HFFc6 (cell line): ENCODE results near the gene FARP1. TPM values are rescaled to one million over a fixed set of nuclear protein-coding genes. Genes with fewer than 3 reads are reported as not detected.

Source experiments
- DNase-seq: peaks from one replicate; pipeline ENCODE4 v3.0.0-alpha.2; 2018
- H3K27ac Mint-ChIP-seq: 2 replicates; pipeline ENCODE4 v1.8.0; 2020; ENCODE audit warnings: mild to moderate bottlenecking, mixed read lengths
- H3K27me3 Mint-ChIP-seq: 2 replicates; pipeline ENCODE4 v1.8.0; 2021; ENCODE audit warnings: mild to moderate bottlenecking, moderate library complexity, mixed read lengths; ENCODE audit not compliant: insufficient read depth
- H3K36me3 Mint-ChIP-seq: 2 replicates; pipeline ENCODE4 v1.8.0; 2021; ENCODE audit warnings: low read depth, mixed read lengths
- H3K4me1 Mint-ChIP-seq: 2 replicates; pipeline ENCODE4 v1.8.0; 2020; ENCODE audit warnings: low read depth, mixed read lengths
- H3K4me3 Mint-ChIP-seq: 2 replicates; pipeline ENCODE4 v1.8.0; 2020; ENCODE audit warnings: mild to moderate bottlenecking, moderate library complexity, mixed read lengths
- H3K9me3 Mint-ChIP-seq: 2 replicates; pipeline ENCODE4 v1.8.0; 2020; ENCODE audit warnings: mild to moderate bottlenecking, mixed read lengths
- total RNA-seq, 6 experiments: library from RNA; stranded (reverse); fragmentation: NEBNext Ultra II Directional; extraction: Animal tissue kit (Norgen Biotek cat#: 25700); gene quantifications; 2 replicates in 1 of 6; 3 replicates in 5 of 6; pipeline ENCODE4 v1.2.3, GENCODE V29; 2021
- TF ChIP-seq, protein P1 (sequence below): fragments of 200-600 bp; sonication (generic); IDR thresholded peaks from 2 replicates; pipeline ENCODE4 v1.5.0; 2021; ENCODE audit warnings: antibody characterized with exemption, mild to moderate bottlenecking

Gene FARP1
- total RNA-seq, 6 experiments from 2014 or later = 140 to 181 (median 150) TPM

DNA sequence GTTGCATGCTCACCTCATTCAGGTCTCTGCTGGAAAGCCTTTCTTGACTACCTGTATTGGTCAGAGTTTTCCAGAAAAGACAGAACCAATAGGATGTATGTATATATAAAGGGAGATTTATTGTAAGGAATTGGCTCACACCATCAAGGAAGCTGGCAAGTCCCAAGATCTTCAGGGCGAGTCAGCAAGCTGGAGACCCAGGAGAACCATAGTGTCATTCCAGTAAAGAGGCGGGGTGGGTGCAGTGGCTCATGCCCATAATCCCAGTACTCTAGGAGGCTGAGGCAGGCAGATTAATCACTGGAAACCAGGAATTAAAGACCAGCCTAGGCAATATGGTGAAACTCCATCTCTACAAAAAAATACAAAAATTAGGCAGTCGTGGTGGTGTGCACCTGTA lies 30.4 kb upstream of the FARP1 start:
- H3K36me3 Mint-ChIP-seq = no peaks in the 10 kb centered on the region
- H3K4me3 Mint-ChIP-seq = no peak overlapping the region
- peaks cover 12% of the 10 kb centered on the region for H3K4me1 Mint-ChIP-seq
- peaks cover 2% of the 10 kb centered on the region; the same call in 1 of the 2 replicates for H3K27me3 Mint-ChIP-seq
- DNase-seq = no peak
- TF ChIP-seq, protein P1, sequence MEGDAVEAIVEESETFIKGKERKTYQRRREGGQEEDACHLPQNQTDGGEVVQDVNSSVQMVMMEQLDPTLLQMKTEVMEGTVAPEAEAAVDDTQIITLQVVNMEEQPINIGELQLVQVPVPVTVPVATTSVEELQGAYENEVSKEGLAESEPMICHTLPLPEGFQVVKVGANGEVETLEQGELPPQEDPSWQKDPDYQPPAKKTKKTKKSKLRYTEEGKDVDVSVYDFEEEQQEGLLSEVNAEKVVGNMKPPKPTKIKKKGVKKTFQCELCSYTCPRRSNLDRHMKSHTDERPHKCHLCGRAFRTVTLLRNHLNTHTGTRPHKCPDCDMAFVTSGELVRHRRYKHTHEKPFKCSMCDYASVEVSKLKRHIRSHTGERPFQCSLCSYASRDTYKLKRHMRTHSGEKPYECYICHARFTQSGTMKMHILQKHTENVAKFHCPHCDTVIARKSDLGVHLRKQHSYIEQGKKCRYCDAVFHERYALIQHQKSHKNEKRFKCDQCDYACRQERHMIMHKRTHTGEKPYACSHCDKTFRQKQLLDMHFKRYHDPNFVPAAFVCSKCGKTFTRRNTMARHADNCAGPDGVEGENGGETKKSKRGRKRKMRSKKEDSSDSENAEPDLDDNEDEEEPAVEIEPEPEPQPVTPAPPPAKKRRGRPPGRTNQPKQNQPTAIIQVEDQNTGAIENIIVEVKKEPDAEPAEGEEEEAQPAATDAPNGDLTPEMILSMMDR = no peak
- no peaks in the 10 kb centered on the region for H3K9me3 Mint-ChIP-seq
- H3K27ac Mint-ChIP-seq = no peak overlapping the region

DNA sequence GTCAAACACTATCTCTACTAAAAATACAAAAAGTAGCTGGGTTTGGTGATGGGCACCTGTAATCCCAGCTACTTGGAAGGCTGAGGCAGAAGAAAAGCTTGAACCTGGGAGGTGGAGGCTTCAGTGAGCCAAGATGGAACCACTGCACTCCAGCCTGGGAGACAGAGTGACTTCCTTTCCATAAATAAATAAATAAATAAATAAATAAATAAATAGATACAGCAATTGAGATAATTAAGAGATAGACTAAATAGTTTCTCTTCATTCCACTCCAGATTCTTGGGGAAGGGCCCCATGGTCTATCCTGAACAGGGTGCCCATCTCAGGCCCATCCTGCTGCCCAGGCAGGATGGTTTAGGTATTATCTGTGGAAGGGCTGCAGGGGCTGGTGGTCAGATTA lies 24.0 kb upstream of the FARP1 start:
- peaks cover 4% of the 10 kb centered on the region; the same call in 1 of the 2 replicates for H3K27me3 Mint-ChIP-seq
- peaks cover 11% of the 10 kb centered on the region; the same call in 1 of the 2 replicates for H3K9me3 Mint-ChIP-seq
- H3K4me1 Mint-ChIP-seq = no peaks in the 10 kb centered on the region
- H3K27ac Mint-ChIP-seq = no peak overlapping the region
- no peak overlapping the region for H3K4me3 Mint-ChIP-seq
- peaks cover 4% of the 10 kb centered on the region for H3K36me3 Mint-ChIP-seq
- TF ChIP-seq, protein P1 = no peak
- DNase-seq = no peak

DNA sequence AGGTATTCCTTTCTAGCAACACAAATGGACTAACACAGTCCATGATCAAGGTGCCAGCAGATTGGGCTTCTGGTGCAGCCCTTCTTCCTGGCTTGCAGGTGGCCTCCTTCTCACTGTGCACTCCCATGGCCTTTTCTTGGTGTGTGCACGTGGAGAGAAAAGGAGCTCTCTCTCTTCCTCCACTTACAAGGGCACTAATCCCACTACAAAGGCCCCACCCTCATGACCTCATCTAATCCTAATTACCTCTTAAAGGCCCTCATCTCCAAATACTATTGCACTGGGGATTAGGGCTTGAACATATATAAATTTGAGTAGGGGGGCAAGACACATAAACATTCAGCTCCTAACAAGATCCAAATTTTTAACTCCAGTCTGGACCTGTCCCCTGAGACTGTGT lies 19.7 kb upstream of the FARP1 start:
- TF ChIP-seq, protein P1 = no peak
- Mint-ChIP-seq H3K36me3 (peaks cover 10% of the 10 kb centered on the region), H3K4me1 (peaks cover under 1% of the 10 kb centered on the region; the same call in 1 of the 2 replicates), H3K27ac (no peak overlapping the region), H3K9me3 (peaks cover 17% of the 10 kb centered on the region), H3K27me3 (peaks cover 3% of the 10 kb centered on the region; the same call in 1 of the 2 replicates), H3K4me3 (no peak overlapping the region)
- DNase-seq = no peak

DNA sequence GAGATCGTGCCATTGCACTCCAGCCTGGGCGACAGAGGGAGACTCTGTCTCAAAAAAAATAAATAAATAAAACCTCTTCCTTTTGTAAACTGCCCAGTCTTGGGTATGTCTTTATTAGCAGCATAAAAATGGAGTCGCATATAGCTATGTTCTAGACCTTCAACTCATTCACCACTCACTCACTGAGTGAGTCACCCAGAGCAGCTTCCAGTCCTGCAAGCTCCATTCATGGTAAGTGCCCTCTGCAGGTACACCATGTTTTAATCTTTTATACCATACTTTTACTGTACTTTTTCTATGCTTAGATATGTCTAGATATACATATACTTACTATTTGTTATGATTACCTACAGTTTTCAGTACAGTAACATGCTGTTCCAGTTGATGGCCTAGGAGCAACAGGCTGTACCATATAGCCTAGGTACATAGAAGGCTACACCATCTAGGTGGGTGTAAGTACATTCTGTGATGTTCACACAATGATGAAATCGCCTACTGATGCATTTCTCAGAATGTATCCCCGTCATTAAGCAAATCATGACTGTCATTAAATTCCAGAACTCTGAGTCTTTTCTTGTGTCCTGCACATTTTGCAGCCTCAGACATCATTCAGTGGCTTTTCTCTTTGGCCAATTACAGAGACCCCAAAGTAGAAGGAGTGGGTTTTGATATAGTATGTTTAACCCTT lies 13.7 kb upstream of the FARP1 start:
- TF ChIP-seq, protein P1 = peak; percentile 39
- Mint-ChIP-seq H3K27me3 (peaks cover 3% of the 10 kb centered on the region), H3K4me3 (no peak overlapping the region), H3K4me1 (peaks cover 32% of the 10 kb centered on the region), H3K9me3 (peaks cover 3% of the 10 kb centered on the region), H3K36me3 (peaks cover 8% of the 10 kb centered on the region), H3K27ac (peak overlapping the region; percentile 45; the same call in 1 of the 2 replicates)
- peak; percentile 50 for DNase-seq

DNA sequence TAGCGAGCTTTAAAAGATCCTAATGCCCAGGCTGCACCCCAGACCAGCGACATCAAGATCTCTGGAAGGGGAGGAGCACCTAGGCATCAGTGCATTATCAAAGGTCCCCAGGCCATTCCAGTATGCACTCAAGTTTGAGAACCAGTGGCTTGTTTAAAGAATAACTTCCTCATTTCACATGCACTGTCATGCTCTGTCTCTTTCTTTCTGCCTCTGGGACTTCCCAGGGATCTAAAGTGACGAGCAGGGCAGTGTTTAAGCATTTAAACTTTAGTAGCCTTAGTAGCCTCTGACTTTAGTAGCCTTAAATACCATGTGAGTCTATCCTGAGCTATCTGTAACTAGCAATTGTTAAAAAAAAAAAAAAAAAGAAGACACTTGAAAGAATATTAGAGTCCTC lies 8.9 kb upstream of the FARP1 start:
- TF ChIP-seq, protein P1 = no peak
- H3K36me3 Mint-ChIP-seq = peaks cover 3% of the 10 kb centered on the region; the same call in 1 of the 2 replicates
- H3K4me3 Mint-ChIP-seq = no peak overlapping the region
- H3K27me3 Mint-ChIP-seq = no peaks in the 10 kb centered on the region; the same call in 1 of the 2 replicates
- H3K27ac Mint-ChIP-seq = no peak overlapping the region
- H3K4me1 Mint-ChIP-seq = peaks cover 24% of the 10 kb centered on the region
- no peaks in the 10 kb centered on the region for H3K9me3 Mint-ChIP-seq
- no peak for DNase-seq
